GM13977 (cell line): Measurements from ENCODE around the gene WNT2B.

Experiments
- DNase-seq: peaks from one replicate; pipeline ENCODE4 v3.0.0; 2012; ENCODE audit warnings: low spot score
- CTCF ChIP-seq: IDR thresholded peaks from 2 replicates; pipeline ENCODE4 v1.5.1; 2012; ENCODE audit warnings: mild to moderate bottlenecking, control low read depth; ENCODE audit not compliant: insufficient read depth; ENCODE audit errors: extremely low read depth, missing control alignments
- in situ Hi-C: fragments of 300-500 bp; cut with MboI; formaldehyde crosslinking; loops from one replicate; pipeline ENCODE4 v1.12.0; 2022; ENCODE audit warnings: low sequenced_read_pairs, low pct_unique_long_range_greater_than_20kb, mixed read lengths, inconsistent platforms; ENCODE audit not compliant: unreplicated experiment

Gene WNT2B

GRCh38 chr1:112507336-112507735, 1.4 kb upstream of the WNT2B start:
- in situ Hi-C loops = no loop called here
- no peak for DNase-seq
- no peak for TF ChIP-seq CTCF

DNA sequence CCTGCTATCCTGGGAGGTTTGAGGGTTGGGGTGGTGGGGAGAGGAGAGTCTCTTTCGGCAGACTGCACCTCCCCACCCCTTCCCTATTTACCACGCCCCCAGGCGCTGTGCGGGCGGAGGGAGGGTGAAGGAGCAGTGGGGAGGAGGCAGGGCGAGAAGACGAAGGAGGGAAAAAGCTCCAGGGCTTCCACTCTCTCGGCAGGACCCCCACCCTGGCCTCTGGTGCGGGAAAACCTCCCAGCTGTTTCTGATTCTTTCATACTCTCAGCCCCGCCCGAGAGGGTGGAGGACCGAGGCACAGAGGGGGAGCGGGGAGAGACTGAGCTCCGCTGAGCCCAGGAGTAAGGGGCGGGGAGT, 866 bp upstream of the WNT2B start:
- TF ChIP-seq CTCF = no peak
- peak; percentile 60 for DNase-seq
- in situ Hi-C loops = no loop called here

DNA sequence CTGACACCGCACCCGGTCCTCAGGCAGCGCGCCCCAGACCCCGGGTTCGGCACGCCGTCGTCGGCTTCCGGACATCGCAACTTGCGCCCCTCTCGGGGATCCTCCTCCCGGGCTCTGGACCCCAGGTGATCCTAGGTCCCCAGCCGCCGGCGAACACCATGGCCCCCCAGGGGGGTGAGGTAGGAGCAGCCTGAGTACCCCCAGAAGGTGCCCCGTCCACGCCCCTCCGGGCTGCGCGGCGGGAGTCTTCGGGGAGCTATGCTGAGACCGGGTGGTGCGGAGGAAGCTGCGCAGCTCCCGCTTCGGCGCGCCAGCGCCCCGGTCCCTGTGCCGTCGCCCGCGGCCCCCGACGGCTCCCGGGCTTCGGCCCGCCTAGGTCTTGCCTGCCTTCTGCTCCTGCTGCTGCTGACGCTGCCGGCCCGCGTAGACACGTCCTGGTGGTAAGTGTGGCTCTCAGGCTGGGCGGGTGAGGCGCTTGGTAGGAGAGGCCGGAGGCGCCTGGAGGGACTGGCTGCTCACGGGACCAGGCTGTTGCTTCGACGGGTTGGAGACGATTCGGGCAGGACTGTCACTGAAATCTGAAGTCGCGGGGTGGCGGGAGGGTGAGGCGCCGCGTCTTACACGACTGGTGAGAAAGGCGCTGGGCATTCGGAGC, 367 bp downstream of the WNT2B start:
- in situ Hi-C loops = no loop called here
- DNase-seq = peak; percentile 56
- no peak for TF ChIP-seq CTCF

- TF ChIP-seq CTCF = no peak
- in situ Hi-C loops = no loop called here
- no peak for DNase-seq
Measured at GRCh38 chr1:112509660-112510178, 954 bp downstream of the WNT2B start.

- no peak for DNase-seq
- TF ChIP-seq CTCF = no peak
- in situ Hi-C loops = no loop called here
Measured at GRCh38 chr1:112510340-112510739, 1.6 kb downstream of the WNT2B start.

GRCh38 chr1:112511897-112512296, 3.1 kb downstream of the WNT2B start:
- DNase-seq = no peak
- TF ChIP-seq CTCF = no peak
- in situ Hi-C loops = no loop called here
